ENCODE data around the gene CEP164.

The CEP164 gene

GRCh38 chr11:117295438-117296137 is 32.1 kb upstream of the CEP164 start:
- no peaks in the 10 kb centered on the region for H3K9me3 Mint-ChIP-seq
- peaks cover under 1% of the 10 kb centered on the region for H3K4me1 Mint-ChIP-seq
- DNase-seq (ENCODE audit: low spot score in 2 of 2), result no peak
- no peak overlapping the region for H3K27ac Mint-ChIP-seq (ENCODE audit: low read depth)
- ATAC-seq (replicated peaks; ENCODE audit: extremely low read depth, poor library complexity, severe bottlenecking), result no peak
- H3K27me3 Mint-ChIP-seq, result peaks cover 3% of the 10 kb centered on the region
- no peaks in the 10 kb centered on the region for H3K36me3 Mint-ChIP-seq (ENCODE audit: insufficient read depth)
- no peak overlapping the region for H3K4me3 Mint-ChIP-seq

DNA sequence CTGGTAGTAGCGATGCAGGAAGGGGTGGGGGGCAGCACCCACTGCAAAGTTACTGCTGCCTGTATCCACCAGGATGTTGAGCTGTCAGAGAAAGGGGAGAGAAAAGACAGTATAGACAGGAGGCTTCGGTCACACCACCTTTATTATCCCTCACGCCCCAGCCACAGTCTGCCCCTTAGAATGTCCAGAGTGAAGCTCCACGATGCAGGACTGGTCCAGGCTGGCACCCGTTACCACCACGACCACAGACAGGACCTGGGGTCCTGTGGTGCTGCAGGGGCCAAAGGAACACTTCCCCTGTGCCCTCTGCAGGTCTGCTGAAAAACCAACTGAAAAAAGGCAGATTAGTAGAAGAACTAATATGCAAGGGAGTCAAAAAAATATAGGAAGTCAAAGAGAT is 30.8 kb upstream of the CEP164 start:
- H3K27me3 Mint-ChIP-seq, result peaks cover 11% of the 10 kb centered on the region
- peaks cover 4% of the 10 kb centered on the region for H3K4me1 Mint-ChIP-seq
- DNase-seq (ENCODE audit: low spot score in 2 of 2) (no peak), ATAC-seq (replicated peaks; ENCODE audit: extremely low read depth, poor library complexity, severe bottlenecking) (no peak)
- H3K27ac Mint-ChIP-seq (ENCODE audit: low read depth), result no peak overlapping the region
- H3K36me3 Mint-ChIP-seq (ENCODE audit: insufficient read depth), result no peaks in the 10 kb centered on the region
- no peak overlapping the region for H3K4me3 Mint-ChIP-seq
- no peaks in the 10 kb centered on the region for H3K9me3 Mint-ChIP-seq

DNA sequence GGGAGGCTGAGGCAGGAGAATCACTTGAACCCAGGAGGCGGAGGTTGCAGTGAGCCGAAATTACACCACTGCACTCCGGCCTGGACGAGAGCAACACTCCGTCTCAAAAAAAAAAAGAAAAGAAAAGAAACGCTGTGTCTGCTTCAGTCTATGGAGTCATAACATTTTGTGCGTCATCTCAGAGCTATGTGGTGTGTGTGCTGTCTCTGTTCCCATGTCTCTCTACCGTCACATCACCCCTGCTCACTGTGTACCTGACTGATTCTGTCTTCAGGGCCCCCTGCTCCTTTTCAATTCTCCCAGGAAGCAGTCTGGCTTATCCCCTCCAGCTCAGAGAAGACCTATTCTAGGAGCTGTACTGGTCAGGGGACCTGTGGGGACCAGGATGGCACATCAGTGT is 29.5 kb upstream of the CEP164 start:
- Mint-ChIP-seq H3K27ac (ENCODE audit: low read depth) (no peak overlapping the region), H3K4me3 (no peak overlapping the region), H3K36me3 (ENCODE audit: insufficient read depth) (no peaks in the 10 kb centered on the region), H3K27me3 (peaks cover 11% of the 10 kb centered on the region), H3K4me1 (peaks cover 4% of the 10 kb centered on the region), H3K9me3 (no peaks in the 10 kb centered on the region)
- ATAC-seq (replicated peaks; ENCODE audit: extremely low read depth, poor library complexity, severe bottlenecking) (no peak), DNase-seq (ENCODE audit: low spot score in 2 of 2) (no peak)

DNA sequence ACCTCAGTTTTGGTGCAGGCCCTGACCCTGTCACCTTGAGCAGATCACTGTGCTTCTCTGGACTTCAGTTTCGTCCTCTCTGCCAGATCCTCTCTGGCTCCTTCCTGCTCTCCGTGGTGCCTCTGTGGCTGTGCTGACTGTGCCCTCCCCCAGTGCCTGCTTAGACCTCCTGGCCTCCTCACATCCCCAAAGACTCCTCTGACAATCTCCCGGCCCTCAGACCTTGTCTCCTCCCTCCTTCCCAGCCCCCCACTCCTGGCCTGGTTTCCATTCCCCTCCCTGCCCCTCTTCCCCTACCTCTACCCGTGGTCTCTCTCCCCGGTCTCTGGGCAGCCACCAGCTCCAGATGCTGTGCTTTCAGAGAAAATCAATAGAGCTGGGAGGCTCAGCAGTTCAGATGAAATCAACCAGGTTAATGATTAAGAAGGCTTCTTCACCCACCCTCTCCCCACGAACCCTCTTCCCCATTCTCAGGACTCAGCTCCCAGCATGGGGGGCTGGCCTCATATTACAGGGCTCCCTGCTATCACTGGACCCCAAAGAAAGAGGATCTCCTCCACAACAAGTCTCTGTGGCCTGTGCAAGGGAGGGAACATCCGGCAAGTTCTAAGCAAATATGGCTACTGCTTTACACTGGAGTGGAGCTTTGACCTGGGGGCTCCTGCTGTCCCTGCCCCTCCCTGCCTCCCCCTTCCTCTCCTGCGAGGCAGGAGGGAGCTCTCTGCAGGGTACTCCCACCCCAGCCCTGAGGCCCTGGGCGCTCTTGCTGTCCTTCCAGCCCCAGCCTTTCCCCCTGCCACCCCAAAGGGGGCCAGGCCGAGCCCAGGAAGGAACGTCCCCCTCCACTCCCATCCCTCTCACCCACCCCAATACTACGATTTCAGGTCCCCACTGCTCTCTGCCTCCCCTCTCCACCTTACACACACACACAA is 28.0 kb upstream of the CEP164 start:
- Mint-ChIP-seq H3K4me1 (peaks cover 4% of the 10 kb centered on the region), H3K36me3 (ENCODE audit: insufficient read depth) (no peaks in the 10 kb centered on the region), H3K27ac (ENCODE audit: low read depth) (no peak overlapping the region), H3K4me3 (no peak overlapping the region), H3K27me3 (peaks cover 11% of the 10 kb centered on the region), H3K9me3 (no peaks in the 10 kb centered on the region)
- ATAC-seq (replicated peaks; ENCODE audit: extremely low read depth, poor library complexity, severe bottlenecking), result no peak
- no peak for DNase-seq (ENCODE audit: low spot score in 2 of 2)

- no peak for DNase-seq (ENCODE audit: low spot score in 2 of 2)
- H3K27ac Mint-ChIP-seq (ENCODE audit: low read depth), result no peak overlapping the region
- H3K36me3 Mint-ChIP-seq (ENCODE audit: insufficient read depth), result no peaks in the 10 kb centered on the region
- peaks cover 4% of the 10 kb centered on the region for H3K4me1 Mint-ChIP-seq
- no peaks in the 10 kb centered on the region for H3K9me3 Mint-ChIP-seq
- H3K4me3 Mint-ChIP-seq, result no peak overlapping the region
- H3K27me3 Mint-ChIP-seq, result peaks cover 11% of the 10 kb centered on the region
- no peak for ATAC-seq (replicated peaks; ENCODE audit: extremely low read depth, poor library complexity, severe bottlenecking)
Observed at GRCh38 chr11:117300283-117300663, 27.4 kb upstream of the CEP164 start.

GRCh38 chr11:117300773-117301172 is 26.9 kb upstream of the CEP164 start:
- peaks cover 4% of the 10 kb centered on the region for H3K4me1 Mint-ChIP-seq
- no peaks in the 10 kb centered on the region for H3K36me3 Mint-ChIP-seq (ENCODE audit: insufficient read depth)
- no peak overlapping the region for H3K4me3 Mint-ChIP-seq
- no peak for DNase-seq (ENCODE audit: low spot score in 2 of 2)
- ATAC-seq (replicated peaks; ENCODE audit: extremely low read depth, poor library complexity, severe bottlenecking), result no peak
- peaks cover 11% of the 10 kb centered on the region for H3K27me3 Mint-ChIP-seq
- no peaks in the 10 kb centered on the region for H3K9me3 Mint-ChIP-seq
- H3K27ac Mint-ChIP-seq (ENCODE audit: low read depth), result no peak overlapping the region

GRCh38 chr11:117302228-117302627 is 25.4 kb upstream of the CEP164 start:
- Mint-ChIP-seq H3K27ac (ENCODE audit: low read depth) (no peak overlapping the region), H3K4me1 (peaks cover 4% of the 10 kb centered on the region), H3K9me3 (no peaks in the 10 kb centered on the region), H3K4me3 (no peak overlapping the region), H3K27me3 (peaks cover 11% of the 10 kb centered on the region), H3K36me3 (ENCODE audit: insufficient read depth) (no peaks in the 10 kb centered on the region)
- ATAC-seq (replicated peaks; ENCODE audit: extremely low read depth, poor library complexity, severe bottlenecking) (no peak), DNase-seq (ENCODE audit: low spot score in 2 of 2) (no peak)

GRCh38 chr11:117303101-117303500 is 24.6 kb upstream of the CEP164 start:
- no peak for ATAC-seq (replicated peaks; ENCODE audit: extremely low read depth, poor library complexity, severe bottlenecking)
- no peak overlapping the region for H3K27ac Mint-ChIP-seq (ENCODE audit: low read depth)
- no peaks in the 10 kb centered on the region for H3K9me3 Mint-ChIP-seq

GRCh38 chr11:117303646-117304315 is 23.9 kb upstream of the CEP164 start:
- Mint-ChIP-seq H3K27me3 (peaks cover 23% of the 10 kb centered on the region), H3K27ac (ENCODE audit: low read depth) (no peak overlapping the region), H3K4me1 (peaks cover 4% of the 10 kb centered on the region), H3K4me3 (no peak overlapping the region), H3K9me3 (no peaks in the 10 kb centered on the region), H3K36me3 (ENCODE audit: insufficient read depth) (no peaks in the 10 kb centered on the region)
- ATAC-seq (replicated peaks; ENCODE audit: extremely low read depth, poor library complexity, severe bottlenecking), result no peak
- DNase-seq (ENCODE audit: low spot score in 2 of 2), result no peak

More at GRCh38 chr11:117303101-117303500, 24.6 kb upstream of the CEP164 start:
- DNase-seq (ENCODE audit: low spot score in 2 of 2), result no peak
- Mint-ChIP-seq H3K36me3 (ENCODE audit: insufficient read depth) (no peaks in the 10 kb centered on the region), H3K27me3 (peaks cover 16% of the 10 kb centered on the region), H3K4me3 (no peak overlapping the region), H3K4me1 (peaks cover 4% of the 10 kb centered on the region)

GRCh38 chr11:117305145-117305544 is 22.5 kb upstream of the CEP164 start:
- H3K27me3 Mint-ChIP-seq, result peaks cover 32% of the 10 kb centered on the region
- DNase-seq (ENCODE audit: low spot score in 2 of 2), result no peak
- peaks cover 4% of the 10 kb centered on the region for H3K4me1 Mint-ChIP-seq
- no peak overlapping the region for H3K27ac Mint-ChIP-seq (ENCODE audit: low read depth)
- H3K4me3 Mint-ChIP-seq, result no peak overlapping the region
- H3K36me3 Mint-ChIP-seq (ENCODE audit: insufficient read depth), result no peaks in the 10 kb centered on the region
- ATAC-seq (replicated peaks; ENCODE audit: extremely low read depth, poor library complexity, severe bottlenecking), result no peak
- no peaks in the 10 kb centered on the region for H3K9me3 Mint-ChIP-seq

- DNase-seq (ENCODE audit: low spot score in 2 of 2) (no peak), ATAC-seq (replicated peaks; ENCODE audit: extremely low read depth, poor library complexity, severe bottlenecking) (no peak)
- Mint-ChIP-seq H3K27ac (ENCODE audit: low read depth) (no peak overlapping the region), H3K27me3 (peaks cover 45% of the 10 kb centered on the region), H3K4me1 (peaks cover 2% of the 10 kb centered on the region), H3K9me3 (no peaks in the 10 kb centered on the region), H3K4me3 (no peak overlapping the region), H3K36me3 (ENCODE audit: insufficient read depth) (peaks cover 2% of the 10 kb centered on the region)
Observed at GRCh38 chr11:117309310-117309709, 18.3 kb upstream of the CEP164 start.

GRCh38 chr11:117313091-117313490 is 14.6 kb upstream of the CEP164 start:
- Mint-ChIP-seq H3K36me3 (ENCODE audit: insufficient read depth) (peaks cover 2% of the 10 kb centered on the region), H3K4me3 (no peak overlapping the region), H3K9me3 (no peaks in the 10 kb centered on the region), H3K27ac (ENCODE audit: low read depth) (no peak overlapping the region), H3K4me1 (peaks cover 12% of the 10 kb centered on the region), H3K27me3 (peaks cover 72% of the 10 kb centered on the region)
- no peak for DNase-seq (ENCODE audit: low spot score in 2 of 2)
- ATAC-seq (replicated peaks; ENCODE audit: extremely low read depth, poor library complexity, severe bottlenecking), result no peak
